ENCODE data around the gene SLC37A2.

GRCh38 chr11:125069008-125069407 lies 5.9 kb downstream of the SLC37A2 start:
- TF ChIP-seq EZH2 (IDR thresholded peaks at IDR 0.05) = no peak
- no peak for TF ChIP-seq POLR2AphosphoS5 (IDR thresholded peaks at IDR 0.05; ENCODE audit: borderline replicate concordance, low read depth, low read length)
